Stimulated activated naive CD8-positive, alpha-beta T cell treated with anti-CD3 and anti-CD28 coated beads, Interleukin-15, Interleukin-2, amounts not matched to agents 100 U/mL and 50 U/mL, for 24 hours (primary cell): ENCODE measurements around the gene F10.
A peak's percentile ranks its signal among the peaks of the same experiment; 100 is the strongest.
"Not testable (repeated sequence)": the region's sequence is repeated elsewhere in the genome, so short reads cannot be mapped to it uniquely, and the experiment has no call there.

Experiments
- ATAC-seq: fragments of 150-1000 bp; cut with Tn5 transposase; one replicate; pipeline ENCODE4 v1.10.0; 2021
- DNase-seq: peaks from one replicate; pipeline ENCODE4 v3.0.0; 2021

F10 gene

DNA sequence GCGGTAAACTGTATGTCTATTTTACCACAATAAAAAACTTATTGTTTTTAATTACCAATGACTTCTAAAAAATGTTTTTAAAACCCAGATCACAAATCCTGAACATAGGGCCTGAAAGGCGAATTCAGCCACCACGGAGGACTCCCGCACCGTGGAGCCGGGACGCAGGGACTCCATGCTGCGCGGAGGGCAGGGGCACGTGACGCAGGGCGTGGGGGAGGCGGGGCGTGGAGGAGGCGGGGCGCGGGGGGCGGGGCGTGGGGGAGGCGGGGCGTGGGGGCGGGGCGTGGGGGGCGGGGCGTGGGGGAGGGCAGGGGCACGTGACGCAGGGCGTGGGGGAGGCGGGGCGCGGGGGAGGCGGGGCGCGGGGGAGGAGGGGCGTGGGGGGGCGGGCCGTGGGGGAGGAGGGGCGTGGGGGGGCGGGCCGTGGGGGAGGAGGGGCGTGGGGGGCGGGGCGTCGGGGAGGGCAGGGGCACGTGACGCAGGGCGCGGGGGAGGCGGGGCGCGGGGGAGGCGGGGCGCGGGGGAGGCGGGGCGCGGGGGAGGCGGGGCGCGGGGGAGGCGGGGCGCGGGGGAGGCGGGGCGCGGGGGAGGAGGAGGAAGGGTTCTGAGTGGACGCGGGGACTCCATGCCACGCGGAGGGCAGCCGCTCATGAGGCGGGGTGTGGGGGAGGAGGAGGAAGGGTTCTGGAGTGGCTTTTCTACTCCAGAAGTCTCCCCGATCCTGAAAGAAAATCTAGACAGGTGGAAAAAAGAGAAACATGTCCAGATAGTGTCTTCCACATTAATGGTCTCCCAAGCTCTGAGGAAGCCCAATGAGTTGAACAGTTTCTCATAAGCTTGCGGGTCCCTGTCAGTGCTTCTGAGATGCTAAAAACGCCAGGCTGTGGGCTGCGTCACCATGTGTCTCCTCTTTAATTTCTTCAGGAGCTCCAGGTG, 31.5 kb downstream of the F10 start:
- DNase-seq (peak; percentile 73), ATAC-seq (peak; percentile 41)

DNA sequence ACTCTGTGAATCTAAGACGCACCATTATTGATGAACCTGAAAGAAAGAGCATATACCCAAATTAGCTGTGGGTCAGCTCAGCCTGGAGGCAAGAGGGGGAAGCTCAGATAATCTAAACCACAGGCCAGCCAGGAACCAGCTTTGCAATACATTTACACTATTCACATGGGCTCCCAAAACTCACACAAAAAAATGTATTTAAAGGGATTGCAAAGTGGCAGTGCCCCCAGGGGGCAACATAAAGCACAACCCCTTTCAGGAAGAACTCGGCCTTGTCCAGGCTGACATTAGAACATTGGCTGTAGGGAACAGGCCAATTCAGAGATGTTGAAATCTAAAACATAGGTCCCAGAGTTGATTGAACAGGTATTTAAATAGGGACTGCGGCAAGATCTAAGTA, 32.6 kb downstream of the F10 start:
- DNase-seq, result no peak

DNA sequence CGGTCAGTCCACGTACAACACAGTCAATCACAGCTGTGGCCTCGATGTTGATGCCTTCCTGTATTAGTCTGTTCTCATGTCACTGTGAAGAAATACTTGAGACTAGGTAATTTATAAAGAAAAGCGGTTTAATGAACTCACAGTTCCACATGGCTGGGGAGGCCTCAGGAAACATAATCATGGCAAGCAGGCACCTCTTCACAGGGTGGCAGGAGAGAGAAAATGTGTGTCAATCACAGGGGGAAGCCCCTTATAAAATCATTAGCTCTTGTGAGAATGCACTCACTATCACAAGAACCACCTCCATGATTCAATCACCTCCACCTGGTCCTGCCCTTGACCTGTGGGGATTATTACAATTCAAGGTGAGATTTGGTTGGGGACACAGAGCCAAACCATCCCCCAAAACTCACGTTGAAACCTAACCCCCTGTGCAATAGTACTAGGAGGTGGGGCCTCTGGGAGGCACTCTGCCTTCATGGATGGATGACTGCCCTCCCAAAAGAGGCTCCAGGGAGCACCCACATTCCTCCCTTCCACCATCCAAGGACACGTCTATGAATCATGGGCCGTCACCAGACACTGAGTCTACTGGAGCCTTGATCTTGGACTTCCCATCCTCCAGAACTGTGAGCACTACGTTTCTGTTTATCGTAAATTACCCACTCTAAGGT, 33.5 kb downstream of the F10 start:
- ATAC-seq (no peak), DNase-seq (no peak)

More for the DNA sequence above, 32.6 kb downstream of the F10 start:
- no peak for ATAC-seq

DNA sequence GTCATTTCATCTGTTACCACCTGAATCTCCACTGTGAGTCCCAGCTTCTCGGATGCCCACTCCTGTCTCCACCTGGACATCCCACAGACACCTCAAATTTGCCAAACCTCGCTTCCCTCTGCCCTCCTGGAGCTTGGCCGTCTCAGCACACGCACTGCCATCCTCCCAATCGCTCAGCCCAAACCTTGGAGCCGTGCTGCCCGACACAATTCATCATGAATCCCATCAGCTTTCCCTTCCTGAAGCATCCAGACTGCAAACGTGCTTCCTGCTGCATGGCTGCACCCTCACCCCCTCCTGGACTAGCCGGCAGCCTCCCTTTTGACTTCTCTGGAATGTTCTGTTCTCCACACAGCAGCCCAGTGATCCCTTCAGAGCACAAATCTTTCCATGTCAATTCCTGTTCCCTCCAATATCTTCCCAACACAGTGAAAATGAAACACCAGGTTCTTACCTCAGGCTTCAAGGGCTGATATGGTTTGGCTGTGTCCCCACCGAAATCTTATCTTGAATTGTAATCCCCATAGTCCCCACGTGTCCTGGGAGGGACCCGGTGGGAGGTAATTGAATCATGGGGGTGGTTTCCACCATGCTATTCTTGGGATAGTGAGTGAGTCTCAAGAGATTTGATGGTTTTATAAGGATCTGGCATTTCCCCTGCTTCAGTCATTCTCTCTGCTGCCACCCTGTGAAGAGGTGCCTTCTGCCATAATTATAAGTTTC, 34.8 kb downstream of the F10 start:
- DNase-seq (no peak), ATAC-seq (no peak)

DNA sequence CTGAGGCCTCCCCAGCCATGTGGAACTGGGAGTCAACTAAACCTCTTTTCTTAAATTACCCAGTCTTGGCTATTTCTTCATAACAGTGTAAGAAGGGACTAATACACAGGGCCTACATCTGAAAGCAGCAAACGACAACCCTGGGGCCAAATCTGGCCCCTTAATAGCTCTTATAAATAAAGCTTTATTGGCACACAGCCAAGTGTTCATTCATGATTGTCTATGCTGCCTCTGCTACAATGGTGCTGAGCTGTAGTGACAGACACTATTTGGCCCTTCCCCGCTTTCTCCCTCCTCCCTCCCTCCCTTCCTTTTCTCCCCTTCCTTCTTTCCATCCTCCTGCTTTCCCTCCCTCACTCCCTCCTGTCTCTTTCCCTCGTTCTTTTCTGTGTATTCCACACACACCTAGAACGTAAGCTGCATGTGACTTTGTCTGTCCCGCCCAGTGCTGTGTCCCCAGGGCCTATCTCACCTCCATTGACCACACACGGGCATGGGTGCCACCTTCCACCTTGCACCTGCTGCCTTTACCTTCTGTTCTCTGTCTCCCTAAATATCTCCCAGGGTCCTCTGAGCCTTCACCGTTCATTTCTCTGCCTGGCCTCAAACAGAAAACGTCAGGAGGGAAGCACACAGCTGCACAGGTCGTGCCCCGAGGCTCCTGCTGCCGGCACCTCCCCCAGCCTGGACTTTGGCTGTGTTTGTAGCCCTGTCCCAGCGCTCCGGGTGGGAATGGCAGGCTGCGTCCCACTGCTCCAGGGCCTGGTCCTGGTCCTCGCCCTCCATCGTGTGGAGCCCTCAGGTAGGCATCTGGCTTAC, 35.5 kb downstream of the F10 start, which contains the start of gene PROZ:
Gene PROZ, plus strand, starts transcription at position 720 of the 819 bp plus-strand sequence. Its CDS starts 13 bp downstream, at position 733.
- no peak for DNase-seq

DNA sequence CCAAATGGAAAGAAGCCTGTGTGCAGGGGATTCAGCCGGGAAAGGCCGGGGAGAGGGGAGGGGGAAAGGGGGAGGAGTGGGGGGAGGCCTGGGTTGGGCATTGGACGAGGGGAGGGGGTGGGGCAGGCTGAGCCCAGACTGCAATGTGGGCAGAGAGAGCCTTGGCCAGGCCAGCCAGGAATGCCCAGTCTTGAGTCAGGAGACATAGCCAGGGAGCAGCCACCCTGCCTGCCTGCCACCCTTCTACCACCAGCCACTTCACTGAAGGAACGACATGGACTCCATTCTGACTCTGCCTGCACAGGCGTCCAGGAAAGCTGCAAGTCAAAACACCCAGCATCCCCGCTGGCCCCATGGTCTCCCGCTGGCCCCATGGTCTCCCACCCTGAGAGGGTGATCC, 36.3 kb downstream of the F10 start:
- DNase-seq, result no peak
- ATAC-seq, result no peak

More for the DNA sequence above, 35.5 kb downstream of the F10 start, which contains the start of gene PROZ:
- no peak for ATAC-seq

DNA sequence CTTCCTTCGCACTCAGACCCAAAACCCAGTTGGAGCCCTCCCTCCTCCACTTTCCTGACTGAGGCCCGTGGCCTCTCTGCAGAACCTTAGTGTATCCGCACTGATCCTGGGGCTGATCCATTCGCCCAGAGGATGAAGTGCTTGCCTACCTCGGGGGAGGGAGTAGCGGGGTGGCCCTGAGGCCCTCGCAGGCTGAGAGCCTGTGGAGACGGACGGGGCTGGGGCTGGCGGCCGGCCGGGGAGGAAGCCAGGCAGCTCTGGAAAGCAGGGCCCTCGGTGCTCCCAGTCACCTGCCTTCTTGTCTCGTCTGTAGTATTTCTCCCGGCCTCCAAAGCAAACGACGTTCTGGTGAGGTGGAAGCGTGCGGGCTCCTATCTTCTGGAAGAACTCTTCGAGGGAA, 37.1 kb downstream of the F10 start:
- no peak for ATAC-seq
- no peak for DNase-seq

DNA sequence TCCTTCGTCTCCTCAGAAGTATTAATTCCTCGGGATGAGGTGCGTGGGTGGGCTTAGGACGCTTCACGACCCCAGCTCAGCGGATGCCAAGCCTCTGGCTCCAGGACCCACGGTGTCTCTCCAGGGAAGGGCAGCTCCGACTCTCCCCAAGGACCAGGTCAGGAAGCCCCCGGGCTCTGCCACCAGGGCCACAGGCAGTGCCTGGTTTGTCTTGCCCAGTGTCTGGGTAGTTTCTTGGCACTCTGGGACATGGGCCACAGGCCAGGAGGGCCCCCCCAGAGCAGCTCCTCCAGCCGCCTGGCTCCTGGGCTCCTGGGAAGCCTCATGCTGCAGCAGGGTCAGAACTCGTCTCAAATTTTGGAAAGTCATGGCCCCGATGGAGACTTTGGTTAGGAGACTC, 38.4 kb downstream of the F10 start:
- ATAC-seq (no peak), DNase-seq (no peak)

DNA sequence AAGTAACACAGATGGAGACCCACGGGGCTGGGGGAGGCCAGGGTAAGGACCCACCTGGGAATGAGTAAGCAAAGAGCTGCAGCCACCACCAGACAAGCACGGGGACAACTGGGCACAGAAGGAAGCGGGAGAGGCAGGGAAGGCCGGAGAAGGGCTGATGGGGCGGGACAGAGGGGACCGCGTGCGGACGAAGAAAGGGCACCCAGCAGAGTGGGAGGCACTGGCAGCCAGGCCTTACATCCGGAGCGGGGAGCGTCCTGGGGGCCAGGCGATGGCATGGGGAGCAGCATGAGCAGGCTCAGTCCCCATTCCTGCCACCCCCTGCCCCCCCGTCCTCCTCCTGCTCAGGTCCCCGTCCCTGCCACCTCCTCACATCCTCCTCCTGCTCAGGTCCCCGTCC, 38.8 kb downstream of the F10 start:
- ATAC-seq (no peak), DNase-seq (no peak)

DNA sequence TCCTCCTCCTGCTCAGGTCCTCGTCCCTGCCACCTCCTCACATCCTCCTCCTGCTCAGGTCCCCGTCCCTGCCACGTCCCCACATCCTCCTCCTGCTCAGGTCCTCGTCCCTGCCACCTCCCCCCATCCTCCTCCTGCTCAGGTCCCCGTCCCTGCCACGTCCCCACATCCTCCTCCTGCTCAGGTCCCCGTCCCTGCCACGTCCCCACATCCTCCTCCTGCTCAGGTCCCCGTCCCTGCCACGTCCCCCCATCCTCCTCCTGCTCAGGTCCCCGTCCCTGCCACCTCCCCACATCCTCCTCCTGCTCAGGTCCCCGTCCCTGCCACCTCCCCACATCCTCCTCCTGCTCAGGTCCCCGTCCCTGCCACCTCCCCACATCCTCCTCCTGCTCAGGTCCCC, 39.4 kb downstream of the F10 start:
- ATAC-seq, DNase-seq: not testable (repeated sequence)

DNA sequence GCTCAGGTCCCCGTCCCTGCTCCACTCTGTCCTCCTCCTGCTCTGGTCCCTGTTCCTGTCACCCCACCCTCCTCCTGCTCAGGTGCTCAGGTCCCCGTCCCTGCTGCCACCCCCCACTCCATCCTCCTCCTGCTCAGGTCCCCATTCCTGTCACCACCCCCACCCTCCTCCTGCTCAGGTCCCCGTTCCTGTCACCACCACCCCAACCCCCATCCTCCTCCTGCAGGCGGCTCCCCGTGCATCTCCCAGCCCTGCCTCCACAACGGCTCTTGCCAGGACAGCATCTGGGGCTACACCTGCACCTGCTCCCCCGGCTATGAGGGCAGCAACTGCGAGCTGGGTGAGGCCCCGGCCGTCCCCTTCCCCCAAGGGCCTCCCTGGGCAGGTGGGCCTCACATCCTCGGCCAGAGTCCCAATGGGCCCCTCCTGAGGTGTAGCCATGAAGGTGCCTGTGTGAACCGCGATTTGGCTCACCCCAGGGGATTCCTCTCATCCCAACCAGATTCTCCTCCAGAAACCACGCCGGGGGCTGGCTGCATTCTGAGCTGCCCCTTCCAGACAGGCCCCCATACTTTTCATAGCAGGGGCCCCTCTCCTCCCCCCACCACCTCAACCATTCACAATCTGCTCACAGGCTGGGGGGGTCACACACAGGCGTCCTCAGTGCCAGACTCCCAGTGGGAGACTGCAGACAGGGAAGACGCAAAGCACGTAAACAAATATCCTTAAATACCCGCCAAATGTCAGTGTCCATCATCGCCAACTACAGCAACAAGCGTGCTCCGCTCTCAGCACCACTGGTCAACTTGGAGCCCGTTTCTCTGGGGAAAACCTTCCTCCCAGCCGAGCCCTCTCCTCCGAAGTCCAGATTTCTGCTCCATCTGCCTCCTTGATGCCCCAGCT, 40.4 kb downstream of the F10 start:
- ATAC-seq (no peak), DNase-seq (no peak)

DNA sequence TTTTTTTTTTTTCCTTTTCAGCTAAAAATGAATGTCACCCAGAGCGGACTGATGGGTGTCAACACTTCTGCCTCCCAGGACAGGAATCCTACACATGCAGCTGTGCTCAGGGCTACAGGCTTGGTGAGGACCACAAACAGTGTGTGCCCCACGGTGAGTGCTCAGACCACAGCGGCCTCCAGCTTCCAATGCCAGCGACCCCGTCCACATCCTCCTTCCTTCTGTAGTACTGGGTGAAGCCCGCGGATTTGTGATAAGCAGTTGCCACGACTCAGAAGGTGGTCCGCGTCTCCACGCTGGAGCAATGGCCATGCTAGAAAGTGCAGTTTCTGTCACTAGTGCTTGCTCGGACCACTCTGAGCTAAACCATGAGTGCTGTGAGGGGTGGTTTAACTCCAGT, 41.9 kb downstream of the F10 start:
- DNase-seq (no peak), ATAC-seq (no peak)

DNA sequence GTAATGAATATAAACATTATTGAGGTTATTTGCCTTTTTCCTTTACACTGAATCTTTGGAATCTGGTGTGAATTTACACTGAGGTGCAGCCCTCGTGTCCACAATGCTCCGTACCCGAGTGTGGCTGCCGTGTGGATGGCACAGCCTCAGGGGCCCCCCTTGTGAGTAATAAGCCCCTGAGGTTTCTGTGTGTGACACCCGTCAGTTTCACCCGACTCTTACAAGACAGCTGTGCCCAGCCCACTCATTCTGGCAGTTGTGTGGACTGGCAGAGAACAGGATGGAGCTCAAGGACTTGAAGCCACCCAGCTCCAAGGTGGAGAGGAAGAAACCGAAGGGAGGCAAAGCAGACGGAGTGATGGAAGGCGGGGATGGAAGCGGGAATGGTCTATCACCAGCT, 43.7 kb downstream of the F10 start:
- ATAC-seq, result peak; percentile 83

DNA sequence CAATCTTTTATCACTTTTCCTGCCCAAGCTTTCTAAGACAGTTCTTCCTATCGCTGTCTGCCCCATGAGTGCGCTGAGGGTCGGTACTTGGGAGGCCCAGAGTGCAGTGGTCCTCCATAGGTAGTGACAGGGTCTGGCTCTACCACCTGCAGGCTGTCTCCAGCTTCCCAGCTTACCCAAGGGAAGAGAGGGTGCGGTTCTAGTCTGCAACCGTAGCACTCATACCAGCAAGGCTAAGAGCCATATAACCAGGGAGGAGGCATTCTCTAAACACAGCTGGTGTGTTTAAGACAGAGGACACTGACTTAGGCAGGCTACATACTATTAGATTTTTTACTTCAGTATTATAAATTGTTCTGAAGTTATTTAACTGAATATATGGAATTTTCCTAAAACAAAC, 44.1 kb downstream of the F10 start:
- ATAC-seq (no peak), DNase-seq (no peak)

More for the DNA sequence above, 43.7 kb downstream of the F10 start:
- DNase-seq, result peak; percentile 44

DNA sequence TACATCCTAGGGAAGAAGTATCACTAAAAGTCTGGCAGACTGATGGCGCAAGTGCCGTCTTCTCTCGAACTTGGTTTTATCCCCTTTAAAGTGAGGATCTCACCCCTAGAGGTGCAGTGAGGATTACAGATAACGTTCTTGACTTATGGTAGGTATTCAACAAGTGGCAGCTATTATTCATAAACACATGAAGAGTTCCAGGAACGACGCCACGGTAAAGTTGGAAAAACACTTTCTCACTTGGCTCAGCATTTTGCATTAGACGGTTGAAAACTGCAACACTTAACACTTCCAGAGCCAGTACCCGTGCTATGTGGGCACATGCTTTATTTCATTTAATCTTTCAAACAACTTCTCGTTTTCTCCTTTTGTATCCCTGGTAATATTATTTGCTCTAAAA, 44.6 kb downstream of the F10 start:
- no peak for ATAC-seq
- DNase-seq, result no peak

DNA sequence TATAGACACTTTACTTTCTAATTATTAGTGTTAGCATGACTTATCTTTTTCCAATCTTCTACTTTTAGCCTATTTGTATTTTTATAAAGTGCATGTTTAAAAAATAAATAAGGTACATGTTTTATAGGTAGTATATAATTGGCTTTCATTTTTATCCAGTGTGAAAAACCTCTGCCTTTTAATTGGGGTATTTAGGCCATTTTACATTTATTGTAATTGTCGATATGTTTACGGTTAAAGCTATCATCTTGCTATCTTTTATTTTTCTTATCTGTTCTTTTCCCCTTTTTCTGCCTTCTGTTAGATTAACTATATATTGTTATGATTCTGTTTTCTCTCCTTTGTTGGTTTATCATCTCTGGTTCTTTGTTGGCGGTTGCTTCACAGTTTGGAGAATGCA, 45.0 kb downstream of the F10 start:
- ATAC-seq, result no peak
- no peak for DNase-seq

DNA sequence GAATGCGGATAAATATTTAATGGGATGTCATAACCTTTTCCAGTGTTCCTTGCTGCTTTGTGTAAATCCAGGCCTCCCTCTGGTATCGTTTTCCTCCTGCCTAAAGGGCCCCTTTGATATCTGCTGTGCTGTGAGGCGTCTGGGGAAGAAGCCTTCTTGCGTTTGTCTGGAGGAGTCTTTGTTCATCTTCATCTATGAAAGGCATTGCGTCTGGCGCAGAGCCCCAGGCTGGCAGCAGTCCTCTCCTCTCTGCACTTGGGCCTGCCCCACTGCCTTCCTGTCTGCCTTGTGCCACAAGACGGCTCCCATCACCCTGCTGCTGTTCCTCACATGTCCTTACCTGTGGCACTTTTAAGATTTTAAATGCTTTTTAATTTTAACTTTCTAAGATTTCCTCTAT, 45.6 kb downstream of the F10 start:
- DNase-seq, result no peak

DNA sequence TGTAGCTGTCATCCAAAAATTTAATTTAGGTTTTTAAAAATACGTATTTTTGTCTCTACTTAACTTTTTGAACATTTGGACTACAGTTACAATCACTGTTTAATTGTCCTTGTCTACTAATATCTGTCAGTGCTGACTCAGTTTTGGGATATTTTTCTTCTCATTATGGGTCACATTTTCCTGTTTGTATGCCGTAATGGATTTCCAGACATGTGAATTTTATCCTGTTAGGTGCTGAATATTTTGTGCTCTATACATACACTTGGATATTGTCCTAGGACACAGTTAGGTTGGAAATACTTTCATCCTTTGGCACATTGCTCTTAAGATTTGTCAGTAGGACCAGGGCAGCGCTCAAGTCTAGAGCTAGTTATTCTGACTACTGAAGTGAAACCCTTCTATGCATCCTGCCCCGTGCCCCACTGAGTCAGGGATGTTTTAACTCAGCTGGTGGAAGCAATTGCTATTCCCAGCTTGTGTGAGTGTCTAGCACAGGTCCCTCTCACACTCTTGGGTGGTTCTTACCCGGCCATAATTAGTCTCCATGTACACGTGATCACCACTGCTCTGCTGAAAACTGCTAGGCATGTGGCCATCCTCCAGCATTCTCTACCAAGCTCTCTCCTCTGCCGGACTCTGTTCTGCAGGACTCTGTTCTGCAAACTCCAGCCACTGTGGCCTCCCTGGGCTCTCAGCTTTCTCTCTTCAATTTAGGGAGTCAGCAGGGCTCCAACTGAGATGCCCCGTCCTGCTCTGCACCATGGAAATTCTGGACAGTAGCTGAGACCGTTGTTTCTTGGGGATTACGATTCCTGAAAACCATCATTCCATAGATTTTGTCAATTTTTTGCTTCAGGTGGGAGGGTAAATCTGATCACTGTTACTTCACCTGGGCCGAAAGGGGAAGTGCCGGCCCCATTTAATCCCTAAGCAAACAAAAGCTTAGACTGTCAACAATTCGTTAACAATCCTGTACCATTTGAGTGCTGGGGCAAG, 47.0 kb downstream of the F10 start:
- ATAC-seq (no peak), DNase-seq (no peak)

More for the DNA sequence above, 45.6 kb downstream of the F10 start:
- ATAC-seq, result no peak

DNA sequence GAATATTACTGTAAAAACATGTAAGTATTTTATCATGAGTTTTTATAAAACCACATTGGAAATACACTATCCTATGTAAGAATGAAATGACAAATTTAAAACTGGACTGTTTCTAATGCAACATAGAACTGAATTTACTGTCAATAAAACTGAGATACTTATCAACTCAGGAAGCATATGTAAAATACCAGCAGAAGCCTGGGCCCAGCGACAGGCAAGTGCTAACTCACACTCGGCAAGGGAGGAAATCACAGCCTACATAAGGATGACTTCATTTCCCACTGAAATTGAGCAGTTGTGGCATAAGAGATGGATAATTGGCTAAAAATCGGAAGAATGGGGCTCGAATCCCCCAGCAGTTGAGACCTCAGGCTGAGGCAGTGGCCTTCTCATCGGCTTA, 47.9 kb downstream of the F10 start:
- no peak for ATAC-seq
- DNase-seq, result no peak
